AG08396 (cell line): Measurements from ENCODE around the gene LYPD5.
"Not testable (repeated sequence)": the region's sequence is repeated elsewhere in the genome, so short reads cannot be mapped to it uniquely, and the experiment has no call there.

ENCODE experiments used
- DNase-seq: peaks from one replicate; pipeline ENCODE4 v3.0.0; 2012; ENCODE audit warnings: low spot score, mixed read lengths

LYPD5 gene

DNA sequence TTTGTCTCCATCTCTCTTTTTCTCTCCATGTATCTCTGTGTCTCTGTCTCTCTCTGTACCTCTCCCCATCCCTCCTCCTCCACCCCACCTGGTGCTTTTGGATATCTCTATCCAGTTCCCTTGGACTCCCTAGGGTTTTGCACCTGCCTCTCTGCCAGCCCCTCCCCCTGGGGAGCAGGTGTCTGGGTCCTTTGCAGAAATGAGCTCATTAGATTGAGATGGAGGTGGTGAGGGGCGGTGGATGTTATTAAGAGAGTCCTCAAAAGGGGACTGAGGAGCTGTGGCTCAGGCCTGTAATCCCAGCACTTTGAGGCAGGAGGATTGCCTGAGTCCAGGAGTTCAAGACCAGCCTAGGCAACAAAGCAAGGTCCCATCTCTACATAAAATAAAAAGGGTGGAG, 23.6 kb downstream of the LYPD5 start:
- no peak for DNase-seq

DNA sequence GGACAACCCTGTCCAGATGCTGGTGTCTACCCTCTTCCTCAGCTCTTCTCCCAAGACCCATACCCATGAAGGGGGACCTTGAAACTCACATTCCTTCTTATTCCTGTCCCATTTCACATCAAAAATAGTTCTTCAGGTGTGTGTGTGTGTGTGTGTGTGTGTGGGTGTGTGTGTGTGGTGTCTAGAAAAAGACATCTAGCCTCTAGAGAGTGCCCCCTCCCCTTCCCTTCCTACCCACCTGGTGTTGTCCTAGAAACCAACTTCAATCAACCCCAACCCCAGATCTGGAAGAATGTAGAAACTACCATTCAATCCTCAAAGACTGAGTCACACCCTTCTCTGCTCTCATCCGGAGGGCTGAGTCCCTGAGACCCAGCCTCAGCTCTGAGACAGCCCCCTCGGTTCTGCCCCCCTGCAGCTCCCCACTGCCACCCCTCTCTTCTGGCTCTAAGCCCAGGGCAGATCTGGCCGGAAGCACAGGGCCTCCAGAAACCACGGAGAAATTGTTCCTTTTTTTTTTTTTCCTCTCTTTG, 25.0 kb downstream of the LYPD5 start:
- peak; percentile 59 for DNase-seq

- DNase-seq: no peak
Measured at GRCh38 chr19:43776286-43776685, 26.0 kb downstream of the LYPD5 start.

DNA sequence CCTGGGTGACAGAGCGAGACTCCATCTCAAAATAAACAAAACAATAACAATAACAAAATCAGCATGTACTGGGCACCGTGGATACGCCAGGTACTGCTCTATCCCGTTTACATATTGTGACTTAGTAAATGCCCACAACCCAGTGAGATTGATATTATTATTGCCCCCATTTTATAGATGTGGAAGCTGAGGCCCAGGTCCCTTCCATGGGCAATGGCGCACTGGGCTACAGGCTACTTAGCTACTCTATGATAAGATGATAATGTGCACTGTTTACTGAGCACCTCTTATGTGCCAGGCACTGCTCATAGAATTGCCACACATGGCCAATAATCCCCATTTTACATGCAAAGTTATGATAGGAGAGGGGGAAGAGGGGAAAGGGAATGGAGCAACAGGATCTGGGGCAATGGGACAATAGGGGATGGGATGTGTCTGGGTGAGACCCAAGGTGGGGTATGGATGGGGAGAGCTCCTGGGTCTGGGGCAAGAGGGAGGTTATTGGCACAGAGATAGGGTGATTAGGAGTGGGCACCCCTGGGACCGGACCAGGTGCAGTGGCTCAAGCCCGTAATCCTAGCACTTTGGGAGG, 26.9 kb downstream of the LYPD5 start:
- no peak for DNase-seq

GRCh38 chr19:43774940-43775258, 27.3 kb downstream of the LYPD5 start:
- DNase-seq: not testable (repeated sequence)

DNA sequence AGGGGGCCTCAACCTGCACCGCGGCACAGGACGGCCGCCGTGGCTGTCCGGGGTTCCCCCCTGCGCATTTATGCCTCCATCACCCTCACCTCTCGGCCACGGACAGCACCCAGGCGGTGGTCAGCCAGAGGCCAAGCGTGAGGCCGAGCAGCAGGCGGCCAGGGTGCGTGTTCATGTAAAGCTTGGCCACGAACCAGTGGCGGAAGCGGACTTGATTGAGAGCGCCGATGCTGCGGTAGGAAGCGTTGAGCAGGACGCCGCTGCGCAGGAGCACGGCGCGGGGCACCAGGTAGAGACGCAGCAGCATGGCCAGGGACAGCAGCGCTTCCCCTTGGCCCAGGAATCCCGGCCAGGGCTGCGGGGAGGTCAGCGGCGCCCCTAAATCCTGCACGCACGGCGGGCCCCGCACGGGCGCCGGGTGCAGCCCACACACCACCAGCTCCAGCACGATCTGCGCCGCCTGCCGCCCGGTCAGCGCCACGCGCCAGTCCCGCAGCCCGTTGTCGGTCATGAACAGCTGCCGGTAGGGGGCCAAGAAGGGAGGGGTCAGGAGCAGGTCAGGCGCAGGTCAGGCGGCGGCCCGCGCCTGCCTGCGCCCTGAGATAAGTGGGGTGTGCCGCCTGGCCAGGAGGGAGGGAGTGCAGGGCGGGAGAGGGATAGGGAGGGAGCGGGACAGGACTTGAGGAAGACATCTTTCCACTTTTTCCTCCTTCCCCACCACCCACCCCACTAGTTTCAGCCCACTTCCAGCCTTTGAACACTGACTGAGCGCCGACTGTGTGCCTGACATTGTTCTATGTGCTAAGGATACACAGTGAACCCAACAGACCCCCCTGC, 27.9 kb downstream of the LYPD5 start:
- DNase-seq: peak; percentile 88

- DNase-seq: no peak
Measured at GRCh38 chr19:43773725-43774102, 28.5 kb downstream of the LYPD5 start.

- no peak for DNase-seq
Measured at GRCh38 chr19:43769256-43769655, 33.0 kb downstream of the LYPD5 start.

GRCh38 chr19:43768273-43769050, 33.8 kb downstream of the LYPD5 start:
- no peak for DNase-seq

- no peak for DNase-seq
Measured at GRCh38 chr19:43767818-43768217, 34.4 kb downstream of the LYPD5 start.

GRCh38 chr19:43767316-43767715, 34.9 kb downstream of the LYPD5 start:
- no peak for DNase-seq

GRCh38 chr19:43766755-43767043, 35.5 kb downstream of the LYPD5 start:
- DNase-seq: no peak

DNA sequence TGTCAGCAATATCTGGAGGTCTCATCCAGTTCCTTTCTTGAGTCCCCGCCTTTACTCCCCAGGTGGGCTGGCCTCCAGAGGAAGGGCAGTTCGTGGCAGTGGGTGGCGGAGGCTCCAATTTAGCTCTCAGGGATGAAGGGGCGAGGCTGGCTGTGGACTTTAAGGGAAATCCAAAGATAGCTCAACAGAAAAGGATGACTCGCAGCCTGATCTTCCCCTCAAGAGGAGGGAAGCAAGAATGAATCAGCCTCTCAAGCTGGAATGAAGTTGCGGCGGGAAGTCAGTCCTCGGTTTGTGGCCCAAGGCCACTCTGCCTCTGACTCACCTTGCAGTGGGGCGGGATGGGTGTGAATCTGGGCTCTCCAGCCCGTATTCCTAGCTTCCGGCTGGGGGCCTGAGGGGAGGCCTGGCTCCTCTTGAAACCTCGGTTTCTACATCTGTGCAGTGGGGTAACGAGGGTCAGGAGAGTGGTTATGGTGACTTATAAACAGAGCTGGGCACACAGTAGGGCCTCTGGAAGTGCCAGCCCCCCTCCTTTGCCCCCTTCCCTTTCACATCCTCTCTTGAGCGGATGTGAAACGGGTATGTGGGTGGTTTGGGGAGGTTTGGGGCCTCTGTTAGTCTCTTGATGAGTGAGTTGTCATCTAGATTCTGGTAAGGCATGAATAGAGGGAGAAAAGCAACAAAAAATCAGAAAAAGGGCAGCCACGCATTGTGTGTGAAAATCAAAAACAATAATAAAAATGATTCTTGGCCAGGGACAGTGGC, 37.0 kb downstream of the LYPD5 start:
- peak; percentile 88 for DNase-seq

DNA sequence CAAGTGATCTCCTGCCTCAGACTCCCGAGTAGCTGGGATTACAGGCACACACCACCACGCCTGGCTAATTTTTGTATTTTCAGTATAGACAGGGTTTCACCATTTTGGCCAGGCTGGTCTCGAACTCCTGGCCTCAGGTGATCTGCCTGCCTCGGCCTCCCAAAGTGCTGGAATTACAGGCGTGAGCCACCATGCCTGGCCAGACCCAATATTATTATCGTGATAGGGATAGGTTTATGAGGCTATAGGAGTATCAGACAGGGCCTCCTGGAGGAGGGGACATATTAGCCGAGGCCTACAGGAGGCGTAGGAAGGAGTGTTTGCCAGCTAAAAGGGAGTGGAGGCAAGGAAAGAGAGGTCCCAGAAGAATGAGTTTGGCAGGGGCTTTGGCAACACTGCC, 37.6 kb downstream of the LYPD5 start:
- not testable (repeated sequence) for DNase-seq

GRCh38 chr19:43763473-43763939, 38.7 kb downstream of the LYPD5 start:
- no peak for DNase-seq

DNA sequence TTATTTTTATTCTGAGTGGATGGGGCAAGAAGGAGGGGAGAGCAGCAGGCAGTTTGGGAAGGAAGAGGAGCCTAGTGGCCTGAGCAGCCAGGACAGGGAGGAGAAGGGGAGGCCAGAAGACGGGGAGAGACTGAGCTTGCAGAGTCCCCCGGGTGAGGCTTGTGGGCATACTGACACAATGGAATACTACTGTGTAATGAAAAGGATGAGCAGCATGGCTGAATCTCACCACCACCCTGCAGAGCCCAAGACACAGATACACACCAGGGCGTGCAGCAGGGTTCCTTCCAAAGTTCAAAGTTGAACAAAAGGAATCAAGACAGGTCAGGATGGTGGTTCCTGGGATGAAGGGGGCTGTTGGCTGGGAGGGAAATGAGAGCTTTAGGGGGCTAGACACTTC, 39.4 kb downstream of the LYPD5 start:
- no peak for DNase-seq

DNA sequence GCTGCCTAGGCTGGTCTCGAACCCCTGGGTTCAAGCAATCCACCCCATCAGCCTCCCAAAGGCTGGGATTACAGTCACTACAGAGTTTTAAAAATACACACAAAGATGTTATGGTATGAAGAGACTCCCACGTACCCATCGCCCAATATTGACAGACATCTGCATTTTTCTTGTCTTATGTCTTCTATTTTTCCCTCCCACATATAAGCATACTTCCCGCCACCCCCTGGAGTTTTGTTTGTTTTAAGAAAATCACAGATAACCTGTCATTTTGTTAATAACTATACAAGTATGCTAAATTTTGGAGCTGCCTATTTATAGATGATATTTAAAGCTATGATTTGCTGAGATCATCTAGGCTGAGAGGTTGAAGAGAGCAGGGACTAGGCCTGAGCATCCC, 41.3 kb downstream of the LYPD5 start:
- DNase-seq: no peak

DNA sequence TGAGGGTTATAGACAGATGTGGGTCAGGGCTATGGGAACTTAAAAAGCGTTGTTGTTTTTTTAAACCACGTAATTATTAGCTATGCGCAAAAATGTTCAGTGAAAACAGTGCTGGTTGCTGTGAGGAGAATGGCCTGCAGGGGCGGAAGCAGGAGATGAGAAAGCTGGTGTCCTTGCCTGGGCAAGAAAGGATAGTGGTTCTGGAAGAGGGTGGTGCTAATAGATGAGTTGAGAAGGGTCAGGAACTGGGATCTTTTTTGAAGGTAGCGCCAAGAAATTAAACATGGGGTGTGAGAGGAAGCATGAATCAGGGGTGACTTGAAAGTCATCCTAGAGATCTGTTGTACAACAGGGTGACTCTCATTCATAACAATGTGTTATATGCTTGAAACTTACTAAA, 42.7 kb downstream of the LYPD5 start:
- DNase-seq: no peak

DNA sequence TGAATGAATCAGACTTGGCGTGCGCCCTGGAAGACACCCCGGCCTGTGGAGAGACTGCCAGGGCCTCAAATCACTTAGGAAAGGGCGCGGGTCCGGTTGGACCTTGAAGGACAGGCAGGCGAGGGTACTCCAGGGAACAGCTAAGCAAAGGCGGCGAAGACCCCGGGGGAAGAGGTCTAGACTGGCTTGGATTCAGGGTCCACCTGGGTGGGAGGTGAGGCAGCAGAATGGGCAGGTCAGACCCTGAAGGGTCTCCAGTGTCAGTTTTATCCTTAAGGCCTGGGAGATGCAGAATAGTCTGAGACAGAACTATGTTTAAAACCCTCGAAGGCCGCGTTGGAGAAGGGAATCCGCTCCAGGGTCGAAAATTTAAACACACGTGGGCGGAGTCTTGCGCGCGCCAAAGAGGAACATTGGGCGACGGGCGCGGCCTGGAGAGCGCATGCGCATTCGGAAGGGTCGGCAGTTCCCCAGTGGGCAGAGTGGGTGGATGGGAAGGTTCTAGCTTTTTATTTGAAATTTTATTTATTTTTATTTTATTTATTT, 46.9 kb downstream of the LYPD5 start:
- peak; percentile 79 for DNase-seq

- peak; percentile 99 for DNase-seq
Measured at GRCh38 chr19:43754503-43755255, 47.6 kb downstream of the LYPD5 start, which contains the start of gene SMG9. TSS of gene SMG9 (minus strand) at chr19:43754962. CDS start at chr19:43750741, 4,221 bp downstream.

- no peak for DNase-seq
Measured at GRCh38 chr19:43754253-43754502, 48.1 kb downstream of the LYPD5 start.
